Lung (tissue), 12 donors: ENCODE measurements around the gene EYS. TPM values are rescaled to one million over a fixed set of nuclear protein-coding genes. Genes with fewer than 3 reads are reported as not detected.

ENCODE experiments used
- ATAC-seq: fragments of 200-7000 bp; cut with Tn5 transposase; one replicate; pipeline ENCODE4 v1.9.1; 2020; ENCODE audit warnings: moderate number of reproducible peaks; ENCODE audit not compliant: insufficient read depth, low FRiP score
- DNase-seq, 3 donors: peaks; one replicate each; pipeline ENCODE4 v3.0.0-alpha.2; 2013 to 2017
- H3K27ac ChIP-seq, 2 donors: one replicate each; pipeline ENCODE4 v1.5.1; 2013; ENCODE audit warnings: mild to moderate bottlenecking in 2 of 2, moderate library complexity in 2 of 2, control low read depth in 1 of 2, inconsistent platforms in 1 of 2, low read depth in 1 of 2, low read length in 1 of 2
- H3K27me3 ChIP-seq, 3 donors: one replicate each; pipeline ENCODE4 v1.5.1; 2013; ENCODE audit warnings: low read length in 2 of 3; ENCODE audit not compliant: control insufficient read depth in 3 of 3, insufficient read depth in 3 of 3
- H3K36me3 ChIP-seq, 4 donors: one replicate each; pipeline ENCODE4 v1.5.1; 2013; ENCODE audit warnings: low read length in 4 of 4, mild to moderate bottlenecking in 1 of 4, moderate library complexity in 1 of 4; ENCODE audit not compliant: control insufficient read depth in 4 of 4, insufficient read depth in 4 of 4
- H3K4me1 ChIP-seq, 5 donors: one replicate each; pipeline ENCODE4 v1.5.1; 2013; ENCODE audit warnings: low read length in 5 of 5, mild to moderate bottlenecking in 2 of 5, moderate library complexity in 1 of 5; ENCODE audit not compliant: control insufficient read depth in 5 of 5, insufficient read depth in 5 of 5
- H3K4me3 ChIP-seq: one replicate; pipeline ENCODE4 v1.5.1; 2013; ENCODE audit warnings: mild to moderate bottlenecking, control low read depth, moderate library complexity
- H3K9ac ChIP-seq, 2 donors: one replicate each; pipeline ENCODE4 v1.5.1; 2013; ENCODE audit warnings: low read length in 2 of 2, control low read depth in 1 of 2; ENCODE audit not compliant: insufficient read depth in 1 of 2
- H3K9me3 ChIP-seq, 4 donors: one replicate each; pipeline ENCODE4 v1.5.1; 2013; ENCODE audit warnings: low read length in 3 of 4, mild to moderate bottlenecking in 1 of 4, moderate library complexity in 1 of 4; ENCODE audit not compliant: control insufficient read depth in 4 of 4, insufficient read depth in 3 of 4
- WGBS, 2 donors: extraction: QIAGEN DNeasy Blood & Tissue Kit; methylation state at CpG; one replicate each; pipeline ENCODE4 v1.1.7; 2013; 5-methylcytosine and 5-hydroxymethylcytosine counted together
- polyA plus RNA-seq, 2 donors: library from polyadenylated mRNA; stranded (reverse); fragments of 200-250 nt; gene quantifications; one replicate each; pipeline ENCODE4 v1.2.1, GENCODE V29; 2013
- total RNA-seq, 2 donors: library from RNA; depleted of rRNA in 1 of 2; stranded (reverse); fragments of >200 nt in 1 of 2; gene quantifications; one replicate each; pipeline ENCODE4 v1.2.1, GENCODE V29; 2014 to 2021
- TF ChIP-seq, protein P1 (sequence below): IDR thresholded peaks from 2 replicates; pipeline ENCODE4 v1.5.1; 2012; ENCODE audit warnings: mild to moderate bottlenecking; ENCODE audit errors: control extremely low read depth, extremely low read depth
- donor health status: control.
- donor health status: control.
- donor health status: Bipolar disorder and iron deficiency.
- donor health status: healthy.
- donor health status: DM: yes; HTN: yes; CAD: no.

The EYS gene
- total and polyA plus RNA-seq, 4 donors = 0.06 to 0.34 (median 0.12) TPM

DNA sequence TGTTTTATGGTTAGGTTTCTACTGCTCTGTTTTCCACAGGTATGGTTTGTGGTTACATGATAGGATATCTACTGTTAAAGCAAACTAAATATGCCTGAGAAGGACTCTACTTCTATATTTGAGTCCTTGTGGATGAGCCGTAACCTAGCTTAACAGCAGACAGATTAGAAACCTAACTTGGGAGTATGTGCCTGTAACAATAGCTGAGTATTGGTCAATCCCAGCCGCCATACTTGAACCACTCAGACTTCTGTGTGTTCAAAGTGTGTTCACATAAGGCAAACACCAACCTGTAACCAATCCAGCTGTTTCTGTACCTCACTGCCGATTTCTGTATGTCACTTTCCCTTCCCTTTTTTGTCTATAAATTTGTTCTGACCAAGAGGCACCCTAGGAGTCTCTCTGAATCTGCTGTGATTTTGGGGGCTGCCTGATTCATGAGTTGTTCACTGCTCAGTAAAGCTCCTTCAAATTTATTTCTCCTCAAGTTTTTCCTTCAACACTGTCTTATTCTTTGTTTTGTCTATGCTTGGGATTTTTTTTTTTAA, 2034.4 kb downstream of the EYS start:
- TF ChIP-seq, protein P1, sequence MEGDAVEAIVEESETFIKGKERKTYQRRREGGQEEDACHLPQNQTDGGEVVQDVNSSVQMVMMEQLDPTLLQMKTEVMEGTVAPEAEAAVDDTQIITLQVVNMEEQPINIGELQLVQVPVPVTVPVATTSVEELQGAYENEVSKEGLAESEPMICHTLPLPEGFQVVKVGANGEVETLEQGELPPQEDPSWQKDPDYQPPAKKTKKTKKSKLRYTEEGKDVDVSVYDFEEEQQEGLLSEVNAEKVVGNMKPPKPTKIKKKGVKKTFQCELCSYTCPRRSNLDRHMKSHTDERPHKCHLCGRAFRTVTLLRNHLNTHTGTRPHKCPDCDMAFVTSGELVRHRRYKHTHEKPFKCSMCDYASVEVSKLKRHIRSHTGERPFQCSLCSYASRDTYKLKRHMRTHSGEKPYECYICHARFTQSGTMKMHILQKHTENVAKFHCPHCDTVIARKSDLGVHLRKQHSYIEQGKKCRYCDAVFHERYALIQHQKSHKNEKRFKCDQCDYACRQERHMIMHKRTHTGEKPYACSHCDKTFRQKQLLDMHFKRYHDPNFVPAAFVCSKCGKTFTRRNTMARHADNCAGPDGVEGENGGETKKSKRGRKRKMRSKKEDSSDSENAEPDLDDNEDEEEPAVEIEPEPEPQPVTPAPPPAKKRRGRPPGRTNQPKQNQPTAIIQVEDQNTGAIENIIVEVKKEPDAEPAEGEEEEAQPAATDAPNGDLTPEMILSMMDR = no peak
- no peak overlapping the region for H3K9ac ChIP-seq
- no peak for ATAC-seq
- H3K4me1 ChIP-seq = peaks cover 0 to 31% (median 0%) of the 10 kb centered on the region in 5 donors
- H3K27ac ChIP-seq = no peak overlapping the region
- H3K27me3 ChIP-seq = no peaks in the 10 kb centered on the region
- no peaks in the 10 kb centered on the region for H3K9me3 ChIP-seq
- DNase-seq = no peak
- 73 to 86% methylated on average over 3 of the region's 3 CpGs for WGBS, 2 donors
- no peak overlapping the region for H3K4me3 ChIP-seq
- H3K36me3 ChIP-seq = peaks cover 0 to 14% (median 6%) of the 10 kb centered on the region in 4 donors

DNA sequence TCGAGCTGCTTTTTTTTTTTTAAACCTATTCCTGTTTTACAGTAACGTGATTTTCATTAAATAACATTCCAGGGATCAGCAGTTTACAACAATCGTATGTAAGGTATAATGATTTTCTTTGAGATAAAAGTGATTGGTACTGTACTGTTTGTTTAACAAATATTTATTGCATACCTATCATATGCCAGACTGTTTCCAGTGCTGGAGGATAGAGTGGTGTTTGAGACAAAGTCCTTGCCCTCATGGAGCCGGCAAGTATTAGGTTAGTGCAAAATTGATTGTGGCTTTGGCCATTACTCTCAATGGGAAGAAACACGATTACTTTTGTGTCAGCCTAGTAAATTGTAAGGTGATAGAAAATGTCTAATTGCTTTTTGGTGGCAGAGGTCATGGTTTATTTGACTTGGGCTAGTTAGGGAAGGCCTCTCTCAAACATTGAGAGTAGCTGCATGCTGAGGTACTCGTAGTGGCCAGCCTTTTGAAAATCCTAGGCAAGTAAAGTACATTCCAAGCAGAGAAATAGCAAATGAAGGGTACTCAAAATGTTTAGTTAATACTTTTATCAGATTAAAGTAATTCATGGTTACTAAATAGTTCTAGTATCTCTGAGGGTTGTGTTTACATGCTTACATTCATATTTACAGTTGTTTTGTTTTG, 2035.8 kb downstream of the EYS start:
- Histone ChIP-seq H3K36me3 (peaks cover 0 to 14% (median 6%) of the 10 kb centered on the region in 4 donors), H3K4me1 (peaks cover 0 to 19% (median 0%) of the 10 kb centered on the region in 5 donors), H3K4me3 (no peak overlapping the region), H3K9me3 (no peaks in the 10 kb centered on the region), H3K27ac (no peak overlapping the region), H3K27me3 (no peaks in the 10 kb centered on the region), H3K9ac (no peak overlapping the region)
- no peak for ATAC-seq
- WGBS, 2 donors = 59 to 80% methylated on average over 6 of the region's 6 CpGs
- TF ChIP-seq, protein P1 = no peak
- DNase-seq = peak in 1 of 3 donors; percentile 11
